ENCODE results near the gene GNAI3. TPM values are rescaled to one million over a fixed set of nuclear protein-coding genes. Genes with fewer than 3 reads are reported as not detected.

Gene GNAI3
- total and polyA plus RNA-seq, 10 of the 15 experiments (the other 5 are each of a cell fraction or from before 2014, with no cell fraction given), result 5.9 to 13.8 (median 8.0) TPM

DNA sequence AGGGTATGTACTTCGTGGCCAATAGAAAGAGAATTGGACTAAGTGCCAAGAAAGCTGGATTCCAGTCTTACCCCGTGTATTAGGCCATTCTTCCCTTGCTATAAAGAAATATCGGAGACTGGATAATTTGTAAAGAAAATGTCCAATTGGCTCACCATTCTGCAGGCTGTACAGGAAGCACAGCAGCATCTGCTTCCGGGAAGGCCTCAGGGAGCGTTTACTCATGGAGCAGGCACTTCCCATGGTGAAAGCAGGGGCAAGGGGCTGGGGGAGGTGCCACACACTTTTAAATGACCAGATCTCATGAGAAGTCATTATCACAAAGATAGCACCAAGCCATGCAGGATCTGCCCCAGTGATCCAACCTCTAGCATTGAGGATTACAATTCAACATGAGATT lies 31.1 kb upstream of the GNAI3 start:
- Histone ChIP-seq H3K9me3 (replicated peaks; ENCODE audit: control insufficient read depth, insufficient read depth, low read length) (no peaks in the 10 kb centered on the region), H3K79me2 (ENCODE audit: control insufficient read depth, insufficient read depth, low read length) (no peaks in the 10 kb centered on the region), H3K4me3 (no peak overlapping the region), H3K9ac (ENCODE audit: control insufficient read depth, insufficient read depth, low read length) (no peak overlapping the region), H4K20me1 (ENCODE audit: control insufficient read depth, insufficient read depth) (no peaks in the 10 kb centered on the region), H3K36me3 (ENCODE audit: control insufficient read depth in 2 of 2, insufficient read depth in 2 of 2, low read length in 1 of 2) (no peaks in the 10 kb centered on the region), H3K4me2 (ENCODE audit: control insufficient read depth, insufficient read depth) (no peak overlapping the region), H3K4me1 (ENCODE audit: control insufficient read depth, insufficient read depth, low read length) (no peaks in the 10 kb centered on the region), H2AFZ (ENCODE audit: control insufficient read depth, low read depth, low read length) (no peak overlapping the region), H3K27ac (ENCODE audit: control insufficient read depth, insufficient read depth) (no peak overlapping the region), H3K27me3 (replicated peaks in 1 of 2; ENCODE audit: control insufficient read depth in 2 of 2, insufficient read depth in 2 of 2, low read length in 1 of 2) (peaks cover 0 to 3% of the 10 kb centered on the region in 2 experiments; a peak in 3 of 4 replicates)
- ATAC-seq (no peak), FAIRE-seq (no peak), DNase-seq (ENCODE audit: low read depth, low spot score) (no peak)
- ChIA-PET CTCF (interaction anchor here (1.2 to 19.4 kb wide), 4 partner anchors 11 to 122 kb away, joined by 3 to 240 read pairs (median 27); partner anchors contain the start of gene CYB561D1), SMC1A (ENCODE audit: uncharacterized antibody, unreplicated experiment) (interaction anchor here (1.2 kb wide), 1 partner anchor 15 kb away, joined by 4 read pairs; no protein-coding TSS in a partner anchor), RAD21 (ENCODE audit: unreplicated experiment) (no interaction called here), POLR2A (interaction anchor here (1.0 kb wide), 1 partner anchor 12 kb away, joined by 4 read pairs; no protein-coding TSS in a partner anchor)
- 54% methylated on average over 5 of the region's 5 CpGs for WGBS (ENCODE audit: insufficient coverage, insufficient replicate concordance, low lambda C conversion rate, missing lambda C conversion rate)
- no TSS peak for BruUV-seq (replicated peaks)
- intact Hi-C loops (cut with micrococcal nuclease; ENCODE audit: unreplicated experiment), result no loop called here
- in situ Hi-C loops (cut with MboI), result no loop called here
- TF ChIP-seq SIN3A (IDR thresholded peaks at IDR 0.05; ENCODE audit: low read depth, low read length) (no peak), ZZZ3 (IDR thresholded peaks at IDR 0.05; ENCODE audit: control insufficient read depth, insufficient read length, low read depth) (no peak)

DNA sequence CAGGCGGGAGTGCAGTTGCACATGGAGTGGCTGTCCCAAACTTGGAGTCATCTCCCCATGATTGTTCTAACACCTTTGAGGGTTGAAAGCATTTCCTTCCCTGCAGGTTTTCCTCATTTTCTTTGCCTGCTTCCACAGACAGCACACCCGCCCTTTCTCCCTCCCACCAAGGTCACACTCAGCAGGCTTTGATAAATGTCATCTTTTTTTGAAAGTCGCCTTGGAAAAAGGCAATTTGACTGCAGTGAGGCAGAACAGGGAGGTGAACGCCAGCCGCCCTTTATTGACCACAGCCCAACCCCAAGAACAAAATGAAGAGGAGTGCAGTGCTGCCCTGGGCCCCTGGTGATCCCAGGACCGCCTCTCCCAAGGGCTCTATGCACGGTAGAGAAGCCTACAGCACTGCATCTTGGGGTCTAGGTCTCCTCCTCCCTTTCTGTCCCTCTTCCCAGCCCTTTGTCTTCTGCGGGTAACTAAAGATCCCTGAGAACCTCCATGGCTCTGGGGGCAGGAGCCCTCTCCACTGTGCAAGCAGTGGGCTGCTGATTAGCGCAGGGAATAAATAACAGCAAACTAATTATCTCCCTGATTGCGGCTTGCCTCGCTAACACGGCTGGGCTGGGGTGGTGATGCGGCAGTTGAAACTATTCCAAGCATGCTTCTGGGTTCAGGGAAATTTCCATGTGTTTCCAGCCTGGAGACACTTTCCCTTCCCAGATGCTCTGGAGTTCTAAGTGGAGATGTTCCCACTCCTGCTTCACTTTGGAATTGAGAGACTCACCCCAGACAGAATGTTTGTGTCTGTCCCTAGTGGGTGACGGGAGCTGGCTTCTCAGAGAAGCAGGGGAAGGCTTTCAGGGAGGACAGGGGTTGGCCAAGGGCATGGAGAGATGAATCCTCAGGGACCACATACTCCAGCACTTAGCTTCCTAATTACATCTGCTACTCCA lies 27.1 kb upstream of the GNAI3 start:
- RAD21 ChIA-PET (ENCODE audit: unreplicated experiment), result interaction anchor here (1.0 to 1.8 kb wide), 3 partner anchors 9 to 13 kb away, joined by 3 to 7 read pairs (median 3); no protein-coding TSS in a partner anchor
- no peaks in the 10 kb centered on the region for H3K36me3 ChIP-seq (ENCODE audit: control insufficient read depth in 2 of 2, insufficient read depth in 2 of 2, low read length in 1 of 2)
- no peak overlapping the region for H3K9ac ChIP-seq (ENCODE audit: control insufficient read depth, insufficient read depth, low read length)
- no peak overlapping the region for H3K4me3 ChIP-seq
- POLR2A ChIA-PET, result no interaction called here
- no TSS peak for BruUV-seq (replicated peaks)
- H3K4me1 ChIP-seq (ENCODE audit: control insufficient read depth, insufficient read depth, low read length), result no peaks in the 10 kb centered on the region
- CTCF ChIA-PET, result interaction anchor here (0.9 to 21.3 kb wide), 7 partner anchors 8 to 26 kb away, joined by 3 to 1280 read pairs (median 7); partner anchors contain the start of genes AMIGO1 and CYB561D1
- H3K27me3 ChIP-seq (replicated peaks in 1 of 2; ENCODE audit: control insufficient read depth in 2 of 2, insufficient read depth in 2 of 2, low read length in 1 of 2), result peaks cover 0 to 3% of the 10 kb centered on the region in 2 experiments; a peak in 3 of 4 replicates
- no peak overlapping the region for H3K27ac ChIP-seq (ENCODE audit: control insufficient read depth, insufficient read depth)
- no peaks in the 10 kb centered on the region for H4K20me1 ChIP-seq (ENCODE audit: control insufficient read depth, insufficient read depth)
- no peak for FAIRE-seq
- no peaks in the 10 kb centered on the region for H3K9me3 ChIP-seq (replicated peaks; ENCODE audit: control insufficient read depth, insufficient read depth, low read length)
- SMC1A ChIA-PET (ENCODE audit: uncharacterized antibody, unreplicated experiment), result interaction anchor here (1.1 to 12.8 kb wide), 3 partner anchors 11 to 23 kb away, joined by 3 to 205 read pairs (median 12); partner anchors contain the start of gene AMIGO1
- in situ Hi-C loops (cut with MboI) (no loop called here), intact Hi-C loops (cut with micrococcal nuclease; ENCODE audit: unreplicated experiment) (no loop called here)
- 57% methylated on average over 14 of the region's 14 CpGs for WGBS (ENCODE audit: insufficient coverage, insufficient replicate concordance, low lambda C conversion rate, missing lambda C conversion rate)
- no peak overlapping the region for H3K4me2 ChIP-seq (ENCODE audit: control insufficient read depth, insufficient read depth)
- DNase-seq (ENCODE audit: low read depth, low spot score), result no peak
- no peaks in the 10 kb centered on the region for H3K79me2 ChIP-seq (ENCODE audit: control insufficient read depth, insufficient read depth, low read length)
- no peak for ATAC-seq
- no peak overlapping the region for H2AFZ ChIP-seq (ENCODE audit: control insufficient read depth, low read depth, low read length)
- no peak for TF ChIP-seq HCFC1 (IDR thresholded peaks at IDR 0.05; ENCODE audit: low read length)
- TF ChIP-seq RAD51 (IDR thresholded peaks at IDR 0.05), result no peak
- TF ChIP-seq RCOR1 (conservative IDR thresholded peaks at IDR 0.05; ENCODE audit: low read depth, low read length), result no peak
- TF ChIP-seq, protein P1, sequence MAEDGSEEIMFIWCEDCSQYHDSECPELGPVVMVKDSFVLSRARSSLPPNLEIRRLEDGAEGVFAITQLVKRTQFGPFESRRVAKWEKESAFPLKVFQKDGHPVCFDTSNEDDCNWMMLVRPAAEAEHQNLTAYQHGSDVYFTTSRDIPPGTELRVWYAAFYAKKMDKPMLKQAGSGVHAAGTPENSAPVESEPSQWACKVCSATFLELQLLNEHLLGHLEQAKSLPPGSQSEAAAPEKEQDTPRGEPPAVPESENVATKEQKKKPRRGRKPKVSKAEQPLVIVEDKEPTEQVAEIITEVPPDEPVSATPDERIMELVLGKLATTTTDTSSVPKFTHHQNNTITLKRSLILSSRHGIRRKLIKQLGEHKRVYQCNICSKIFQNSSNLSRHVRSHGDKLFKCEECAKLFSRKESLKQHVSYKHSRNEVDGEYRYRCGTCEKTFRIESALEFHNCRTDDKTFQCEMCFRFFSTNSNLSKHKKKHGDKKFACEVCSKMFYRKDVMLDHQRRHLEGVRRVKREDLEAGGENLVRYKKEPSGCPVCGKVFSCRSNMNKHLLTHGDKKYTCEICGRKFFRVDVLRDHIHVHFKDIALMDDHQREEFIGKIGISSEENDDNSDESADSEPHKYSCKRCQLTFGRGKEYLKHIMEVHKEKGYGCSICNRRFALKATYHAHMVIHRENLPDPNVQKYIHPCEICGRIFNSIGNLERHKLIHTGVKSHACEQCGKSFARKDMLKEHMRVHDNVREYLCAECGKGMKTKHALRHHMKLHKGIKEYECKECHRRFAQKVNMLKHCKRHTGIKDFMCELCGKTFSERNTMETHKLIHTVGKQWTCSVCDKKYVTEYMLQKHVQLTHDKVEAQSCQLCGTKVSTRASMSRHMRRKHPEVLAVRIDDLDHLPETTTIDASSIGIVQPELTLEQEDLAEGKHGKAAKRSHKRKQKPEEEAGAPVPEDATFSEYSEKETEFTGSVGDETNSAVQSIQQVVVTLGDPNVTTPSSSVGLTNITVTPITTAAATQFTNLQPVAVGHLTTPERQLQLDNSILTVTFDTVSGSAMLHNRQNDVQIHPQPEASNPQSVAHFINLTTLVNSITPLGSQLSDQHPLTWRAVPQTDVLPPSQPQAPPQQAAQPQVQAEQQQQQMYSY (CRISPR knock-in tag; IDR thresholded peaks at IDR 0.05), result no peak
- no peak for TF ChIP-seq ASH2L (IDR thresholded peaks at IDR 0.05; ENCODE audit: borderline replicate concordance, low read depth)
- TF ChIP-seq NR2F1 (conservative IDR thresholded peaks at IDR 0.05), result no peak
- no peak for TF ChIP-seq EP300 (IDR thresholded peaks at IDR 0.05; ENCODE audit: borderline replicate concordance in 1 of 2, control insufficient read depth in 1 of 2, low read depth in 2 of 2, low read length in 2 of 2)
- no peak for TF ChIP-seq EED (IDR thresholded peaks at IDR 0.05; ENCODE audit: low read depth)
- TF ChIP-seq GATAD2B (conservative IDR thresholded peaks at IDR 0.05; ENCODE audit: low read depth), result no peak
- no peak for TF ChIP-seq RELA (IDR thresholded peaks at IDR 0.05; ENCODE audit: borderline replicate concordance, partially characterized antibody)
- no peak for TF ChIP-seq RBBP5 (conservative IDR thresholded peaks at IDR 0.05)
